DOHH2 (cell line): ENCODE measurements around the gene TRAF4.

Experiments used
- EZH2phosphoT487 ChIP-seq: fragments of 200-600 bp; sonication (generic); IDR thresholded peaks from 2 replicates; pipeline ENCODE4 v1.6.1; 2017; ENCODE audit warnings: borderline replicate concordance, mild to moderate bottlenecking, antibody characterized with exemption, low read length, moderate library complexity, mixed read lengths
- TF ChIP-seq, protein P1 (sequence below): fragments of 200-600 bp; sonication (generic); IDR thresholded peaks from one replicate; pipeline ENCODE4 v1.5.1; 2014; ENCODE audit warnings: antibody characterized with exemption, mild to moderate bottlenecking, low read depth, low read length; ENCODE audit not compliant: poor library complexity, severe bottlenecking

DNA sequence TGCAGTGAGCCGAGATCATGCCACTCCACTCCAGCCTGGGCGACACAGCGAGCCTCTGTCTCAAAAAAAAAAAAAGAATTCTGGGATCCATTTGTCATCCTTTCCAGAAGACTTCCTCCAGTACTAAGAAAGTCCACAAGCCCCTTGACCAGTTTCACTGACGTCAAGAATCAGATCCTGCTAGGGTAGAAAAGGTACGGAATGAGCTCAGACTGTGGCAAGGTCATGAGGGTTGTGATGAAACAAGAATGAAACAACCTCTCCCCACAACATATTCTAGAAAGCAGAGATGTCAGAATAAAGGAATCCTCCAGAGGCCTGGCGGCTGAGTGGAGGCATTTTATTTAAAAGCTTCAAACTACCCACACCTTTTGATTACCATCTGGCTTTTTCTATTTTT lies 29.9 kb downstream of the TRAF4 start:
- TF ChIP-seq, protein P1, sequence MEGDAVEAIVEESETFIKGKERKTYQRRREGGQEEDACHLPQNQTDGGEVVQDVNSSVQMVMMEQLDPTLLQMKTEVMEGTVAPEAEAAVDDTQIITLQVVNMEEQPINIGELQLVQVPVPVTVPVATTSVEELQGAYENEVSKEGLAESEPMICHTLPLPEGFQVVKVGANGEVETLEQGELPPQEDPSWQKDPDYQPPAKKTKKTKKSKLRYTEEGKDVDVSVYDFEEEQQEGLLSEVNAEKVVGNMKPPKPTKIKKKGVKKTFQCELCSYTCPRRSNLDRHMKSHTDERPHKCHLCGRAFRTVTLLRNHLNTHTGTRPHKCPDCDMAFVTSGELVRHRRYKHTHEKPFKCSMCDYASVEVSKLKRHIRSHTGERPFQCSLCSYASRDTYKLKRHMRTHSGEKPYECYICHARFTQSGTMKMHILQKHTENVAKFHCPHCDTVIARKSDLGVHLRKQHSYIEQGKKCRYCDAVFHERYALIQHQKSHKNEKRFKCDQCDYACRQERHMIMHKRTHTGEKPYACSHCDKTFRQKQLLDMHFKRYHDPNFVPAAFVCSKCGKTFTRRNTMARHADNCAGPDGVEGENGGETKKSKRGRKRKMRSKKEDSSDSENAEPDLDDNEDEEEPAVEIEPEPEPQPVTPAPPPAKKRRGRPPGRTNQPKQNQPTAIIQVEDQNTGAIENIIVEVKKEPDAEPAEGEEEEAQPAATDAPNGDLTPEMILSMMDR: no peak
- TF ChIP-seq EZH2phosphoT487: no peak
